ENCODE data around the gene PDZD7. TPM values are rescaled to one million over a fixed set of nuclear protein-coding genes. Genes with fewer than 3 reads are reported as not detected.

PDZD7 gene
- polyA plus RNA-seq, 1 donor from 2014 or later = 1.5 TPM

DNA sequence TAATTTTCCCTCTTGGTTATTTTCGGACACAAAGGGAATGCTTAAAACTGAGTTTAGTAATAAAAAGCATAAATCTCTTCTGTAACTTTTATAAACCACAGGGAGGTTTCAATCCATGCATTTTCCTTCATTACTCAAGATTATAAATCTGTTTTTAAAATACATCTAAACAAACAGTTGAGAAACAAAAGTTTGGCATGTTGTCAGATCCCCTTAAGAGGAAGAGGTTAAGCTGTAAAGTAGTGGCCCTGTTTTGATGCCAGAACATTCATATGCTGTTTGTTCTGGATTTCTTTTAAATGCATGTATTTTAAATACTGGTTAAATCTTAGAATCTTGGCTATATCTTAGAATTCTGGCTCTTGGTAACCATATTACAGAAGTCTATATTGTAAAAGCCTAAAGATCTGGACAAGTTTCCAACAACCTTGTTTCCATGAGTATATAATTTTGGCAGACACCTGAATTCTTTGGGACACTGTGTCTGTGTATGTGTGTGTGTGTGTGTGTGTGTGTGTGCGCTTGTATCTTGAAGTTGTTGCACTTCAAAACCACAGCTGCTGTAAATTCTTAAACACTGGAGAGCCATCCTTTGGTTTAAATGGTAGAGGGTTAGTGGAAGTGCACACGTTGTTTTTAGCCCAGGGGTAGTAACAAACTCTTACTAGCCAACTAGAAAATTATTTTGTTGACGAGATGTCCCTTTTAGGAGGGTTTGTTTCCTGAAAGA is 68.4 kb downstream of the PDZD7 start:
- Histone ChIP-seq H3K4me3 (ENCODE audit: low read length) (no peak overlapping the region), H2AFZ (ENCODE audit: low read depth, low read length) (no peak overlapping the region), H3F3A (ENCODE audit: insufficient read depth, low read length, poor library complexity, severe bottlenecking) (no peaks in the 10 kb centered on the region), H3K36me3 (ENCODE audit: insufficient read depth, low read length) (peaks cover 13% of the 10 kb centered on the region), H4K20me1 (ENCODE audit: insufficient read depth) (no peaks in the 10 kb centered on the region), H3K9ac (ENCODE audit: low read length) (no peak overlapping the region), H3K27ac (ENCODE audit: low read length) (no peak overlapping the region), H3K9me3 (ENCODE audit: low read length) (no peaks in the 10 kb centered on the region), H3K79me2 (replicated peaks; ENCODE audit: insufficient read depth, low read length) (no peaks in the 10 kb centered on the region), H3K4me2 (ENCODE audit: low read length) (no peak overlapping the region), H3K9me2 (ENCODE audit: insufficient read depth, low read length) (no peaks in the 10 kb centered on the region), H3K27me3 (ENCODE audit: insufficient read depth, low read depth, low read length) (no peaks in the 10 kb centered on the region)
- TF ChIP-seq, protein P1, sequence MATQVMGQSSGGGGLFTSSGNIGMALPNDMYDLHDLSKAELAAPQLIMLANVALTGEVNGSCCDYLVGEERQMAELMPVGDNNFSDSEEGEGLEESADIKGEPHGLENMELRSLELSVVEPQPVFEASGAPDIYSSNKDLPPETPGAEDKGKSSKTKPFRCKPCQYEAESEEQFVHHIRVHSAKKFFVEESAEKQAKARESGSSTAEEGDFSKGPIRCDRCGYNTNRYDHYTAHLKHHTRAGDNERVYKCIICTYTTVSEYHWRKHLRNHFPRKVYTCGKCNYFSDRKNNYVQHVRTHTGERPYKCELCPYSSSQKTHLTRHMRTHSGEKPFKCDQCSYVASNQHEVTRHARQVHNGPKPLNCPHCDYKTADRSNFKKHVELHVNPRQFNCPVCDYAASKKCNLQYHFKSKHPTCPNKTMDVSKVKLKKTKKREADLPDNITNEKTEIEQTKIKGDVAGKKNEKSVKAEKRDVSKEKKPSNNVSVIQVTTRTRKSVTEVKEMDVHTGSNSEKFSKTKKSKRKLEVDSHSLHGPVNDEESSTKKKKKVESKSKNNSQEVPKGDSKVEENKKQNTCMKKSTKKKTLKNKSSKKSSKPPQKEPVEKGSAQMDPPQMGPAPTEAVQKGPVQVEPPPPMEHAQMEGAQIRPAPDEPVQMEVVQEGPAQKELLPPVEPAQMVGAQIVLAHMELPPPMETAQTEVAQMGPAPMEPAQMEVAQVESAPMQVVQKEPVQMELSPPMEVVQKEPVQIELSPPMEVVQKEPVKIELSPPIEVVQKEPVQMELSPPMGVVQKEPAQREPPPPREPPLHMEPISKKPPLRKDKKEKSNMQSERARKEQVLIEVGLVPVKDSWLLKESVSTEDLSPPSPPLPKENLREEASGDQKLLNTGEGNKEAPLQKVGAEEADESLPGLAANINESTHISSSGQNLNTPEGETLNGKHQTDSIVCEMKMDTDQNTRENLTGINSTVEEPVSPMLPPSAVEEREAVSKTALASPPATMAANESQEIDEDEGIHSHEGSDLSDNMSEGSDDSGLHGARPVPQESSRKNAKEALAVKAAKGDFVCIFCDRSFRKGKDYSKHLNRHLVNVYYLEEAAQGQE (IDR thresholded peaks at IDR 0.05; ENCODE audit: borderline replicate concordance) = no peak
- TF ChIP-seq EP300 (conservative IDR thresholded peaks at IDR 0.05; ENCODE audit: poor library complexity, severe bottlenecking) (no peak), EZH2 (IDR thresholded peaks at IDR 0.05; ENCODE audit: borderline replicate concordance, insufficient read depth, low read length, poor library complexity, severe bottlenecking) (no peak), RAD21 (conservative IDR thresholded peaks at IDR 0.05) (no peak), POLR2AphosphoS5 (IDR thresholded peaks at IDR 0.05) (no peak), SMC3 (conservative IDR thresholded peaks at IDR 0.05; ENCODE audit: poor library complexity) (no peak), MXI1 (conservative IDR thresholded peaks at IDR 0.05; ENCODE audit: poor library complexity, severe bottlenecking) (no peak), TAF1 (IDR thresholded peaks at IDR 0.05; ENCODE audit: low read depth) (no peak)

DNA sequence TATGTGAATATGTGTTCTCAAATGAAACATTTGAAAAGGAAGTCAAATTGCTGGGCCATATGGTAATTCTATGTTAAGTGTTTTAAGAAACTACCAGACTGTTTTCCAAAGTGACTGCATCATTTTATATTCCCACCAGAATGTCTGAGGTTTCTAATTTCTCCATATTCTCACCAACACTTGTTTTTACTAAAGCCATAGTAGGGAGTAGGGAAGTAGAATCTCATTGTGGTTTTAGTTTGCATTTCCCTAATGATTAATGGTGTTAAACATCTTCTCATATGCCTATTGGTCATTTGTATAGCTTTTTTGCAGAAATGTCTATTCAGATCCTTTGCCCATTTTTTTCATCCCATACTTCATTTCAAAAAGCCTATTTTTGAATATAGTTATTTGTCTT is 70.7 kb downstream of the PDZD7 start:
- no peaks in the 10 kb centered on the region for H3K27me3 ChIP-seq (ENCODE audit: insufficient read depth, low read depth, low read length)
- TF ChIP-seq, protein P2, sequence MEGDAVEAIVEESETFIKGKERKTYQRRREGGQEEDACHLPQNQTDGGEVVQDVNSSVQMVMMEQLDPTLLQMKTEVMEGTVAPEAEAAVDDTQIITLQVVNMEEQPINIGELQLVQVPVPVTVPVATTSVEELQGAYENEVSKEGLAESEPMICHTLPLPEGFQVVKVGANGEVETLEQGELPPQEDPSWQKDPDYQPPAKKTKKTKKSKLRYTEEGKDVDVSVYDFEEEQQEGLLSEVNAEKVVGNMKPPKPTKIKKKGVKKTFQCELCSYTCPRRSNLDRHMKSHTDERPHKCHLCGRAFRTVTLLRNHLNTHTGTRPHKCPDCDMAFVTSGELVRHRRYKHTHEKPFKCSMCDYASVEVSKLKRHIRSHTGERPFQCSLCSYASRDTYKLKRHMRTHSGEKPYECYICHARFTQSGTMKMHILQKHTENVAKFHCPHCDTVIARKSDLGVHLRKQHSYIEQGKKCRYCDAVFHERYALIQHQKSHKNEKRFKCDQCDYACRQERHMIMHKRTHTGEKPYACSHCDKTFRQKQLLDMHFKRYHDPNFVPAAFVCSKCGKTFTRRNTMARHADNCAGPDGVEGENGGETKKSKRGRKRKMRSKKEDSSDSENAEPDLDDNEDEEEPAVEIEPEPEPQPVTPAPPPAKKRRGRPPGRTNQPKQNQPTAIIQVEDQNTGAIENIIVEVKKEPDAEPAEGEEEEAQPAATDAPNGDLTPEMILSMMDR (IDR thresholded peaks at IDR 0.05; ENCODE audit: poor library complexity, severe bottlenecking) = no peak
- TF ChIP-seq RAD21 (conservative IDR thresholded peaks at IDR 0.05) (no peak), EZH2 (IDR thresholded peaks at IDR 0.05; ENCODE audit: borderline replicate concordance, insufficient read depth, low read length, poor library complexity, severe bottlenecking) (no peak), MXI1 (conservative IDR thresholded peaks at IDR 0.05; ENCODE audit: poor library complexity, severe bottlenecking) (no peak), EP300 (conservative IDR thresholded peaks at IDR 0.05; ENCODE audit: poor library complexity, severe bottlenecking) (no peak), POLR2AphosphoS5 (IDR thresholded peaks at IDR 0.05) (no peak), TAF1 (IDR thresholded peaks at IDR 0.05; ENCODE audit: low read depth) (no peak), SMC3 (conservative IDR thresholded peaks at IDR 0.05; ENCODE audit: poor library complexity) (no peak)
- TF ChIP-seq, protein P1 (IDR thresholded peaks at IDR 0.05; ENCODE audit: borderline replicate concordance) = no peak
- H3K9ac ChIP-seq (ENCODE audit: low read length) = no peak overlapping the region
- H3K9me2 ChIP-seq (ENCODE audit: insufficient read depth, low read length) = no peaks in the 10 kb centered on the region
- no peaks in the 10 kb centered on the region for H3K9me3 ChIP-seq (ENCODE audit: low read length)
- H3K4me2 ChIP-seq (ENCODE audit: low read length) = no peak overlapping the region
- no peak overlapping the region for H2AFZ ChIP-seq (ENCODE audit: low read depth, low read length)
- H3F3A ChIP-seq (ENCODE audit: insufficient read depth, low read length, poor library complexity, severe bottlenecking) = no peaks in the 10 kb centered on the region
- no peaks in the 10 kb centered on the region for H3K79me2 ChIP-seq (replicated peaks; ENCODE audit: insufficient read depth, low read length)
- H3K36me3 ChIP-seq (ENCODE audit: insufficient read depth, low read length) = peaks cover 13% of the 10 kb centered on the region
- H3K27ac ChIP-seq (ENCODE audit: low read length) = no peak overlapping the region
- no peaks in the 10 kb centered on the region for H4K20me1 ChIP-seq (ENCODE audit: insufficient read depth)
- H3K4me3 ChIP-seq (ENCODE audit: low read length) = no peak overlapping the region

All from neural cell (in vitro differentiated cells).